GM19043 (cell line): ENCODE data around the gene AKAP10.
"Not testable (repeated sequence)": the region's sequence is repeated elsewhere in the genome, so short reads cannot be mapped to it uniquely, and the experiment has no call there.

Source experiments
- ATAC-seq: cut with Tn5 transposase; IDR thresholded peaks from one replicate; pipeline ENCODE4 v1.9.1; 2021; ENCODE audit warnings: low read depth; ENCODE audit not compliant: unreplicated experiment

Gene AKAP10

GRCh38 chr17:19874256-19874655 is 103.4 kb downstream of the AKAP10 start:
- ATAC-seq: no peak

DNA sequence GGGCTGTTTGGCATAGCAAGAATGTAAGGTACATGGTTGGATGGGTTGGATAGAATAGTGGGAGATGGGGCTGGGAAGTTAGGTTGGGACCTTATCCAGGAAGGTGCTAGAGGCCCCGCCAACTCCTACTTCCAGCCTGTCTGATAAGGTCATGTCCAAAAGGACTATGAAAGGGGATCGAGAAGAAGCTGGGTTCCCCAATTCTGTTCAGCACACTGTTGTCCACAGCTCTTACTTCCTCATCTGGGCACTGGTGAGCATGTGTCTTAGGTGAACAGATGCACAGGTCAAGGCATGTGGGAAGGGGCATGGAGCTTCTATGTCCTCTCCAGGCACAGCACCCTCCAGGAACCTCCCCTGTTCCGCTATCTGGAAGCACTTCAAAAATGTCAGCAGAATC is 104.3 kb downstream of the AKAP10 start:
- ATAC-seq: no peak

DNA sequence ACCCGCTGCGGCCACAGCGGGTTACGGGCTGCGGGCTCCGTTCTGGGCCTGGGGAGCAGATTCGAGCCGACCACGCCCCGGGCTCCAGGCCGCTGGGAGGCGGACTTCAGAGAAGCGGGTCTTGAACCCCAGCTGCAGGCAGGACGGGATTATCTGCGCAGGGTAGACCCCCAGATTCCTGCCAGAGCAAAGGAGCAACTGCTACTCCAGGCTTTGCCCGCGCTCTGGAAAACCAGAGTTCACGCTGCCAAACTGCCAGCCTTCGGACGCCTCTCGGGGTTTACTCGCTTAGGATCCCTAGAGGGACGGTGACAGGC is 109.6 kb downstream of the AKAP10 start:
- no peak for ATAC-seq

DNA sequence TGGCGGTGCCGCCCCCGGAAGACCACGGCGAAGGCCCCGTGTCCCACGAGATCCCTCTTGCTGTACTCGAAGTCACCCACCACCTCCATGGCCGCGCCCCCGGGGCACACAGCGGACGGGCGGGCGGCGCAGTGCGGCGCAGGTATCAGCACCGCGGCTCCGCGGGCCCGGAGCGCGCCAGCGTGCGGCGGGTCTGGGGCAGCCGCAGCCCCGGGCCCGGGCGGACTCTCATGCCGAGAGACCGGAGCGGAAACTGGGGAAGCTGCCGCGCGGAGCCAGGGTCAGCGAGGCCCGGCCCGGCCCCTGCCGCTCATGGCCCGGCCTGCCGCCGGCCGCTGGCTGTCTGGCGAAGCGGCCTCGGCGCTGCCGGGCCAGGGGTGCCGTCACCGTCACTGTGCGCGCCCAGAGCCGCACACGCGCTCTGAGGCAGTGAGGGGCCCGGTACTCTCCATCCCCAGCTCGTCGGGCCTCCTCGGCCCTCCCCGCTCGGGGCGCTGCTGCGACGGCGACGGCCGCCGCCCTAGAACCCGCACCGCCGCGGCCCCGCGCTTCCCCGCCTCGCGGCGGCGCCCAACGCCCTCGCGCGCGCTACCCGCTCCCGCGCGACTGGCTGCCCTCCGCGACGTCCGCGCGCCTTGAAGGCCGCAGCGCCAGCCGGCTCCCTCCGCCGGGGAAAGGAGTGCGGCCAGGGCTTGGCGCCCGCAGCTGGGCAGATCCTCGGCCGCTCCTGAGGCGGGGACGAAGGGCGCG is 110.1 kb downstream of the AKAP10 start, which contains the start of gene ULK2:
ULK2 (minus strand) TSS at position 608 of the 750 bp plus-strand sequence; CDS start at position 89, 519 bp downstream.
- no peak for ATAC-seq

DNA sequence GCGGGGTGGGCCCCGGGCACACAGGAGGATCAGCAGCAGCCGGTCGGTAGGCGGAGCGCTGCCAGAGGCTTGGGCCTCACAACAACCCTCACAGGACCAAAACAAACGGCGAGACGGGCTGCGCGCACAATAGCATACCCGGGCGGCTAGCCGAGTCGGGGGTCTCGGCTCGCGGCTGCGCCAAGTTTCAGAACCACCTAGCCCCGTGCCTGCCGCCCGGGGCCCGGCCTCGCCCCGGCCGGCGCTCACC is 110.6 kb downstream of the AKAP10 start:
- ATAC-seq: no peak

GRCh38 chr17:19865021-19865420 is 112.6 kb downstream of the AKAP10 start:
- no peak for ATAC-seq

GRCh38 chr17:19860647-19861177 is 116.9 kb downstream of the AKAP10 start:
- not testable (repeated sequence) for ATAC-seq

DNA sequence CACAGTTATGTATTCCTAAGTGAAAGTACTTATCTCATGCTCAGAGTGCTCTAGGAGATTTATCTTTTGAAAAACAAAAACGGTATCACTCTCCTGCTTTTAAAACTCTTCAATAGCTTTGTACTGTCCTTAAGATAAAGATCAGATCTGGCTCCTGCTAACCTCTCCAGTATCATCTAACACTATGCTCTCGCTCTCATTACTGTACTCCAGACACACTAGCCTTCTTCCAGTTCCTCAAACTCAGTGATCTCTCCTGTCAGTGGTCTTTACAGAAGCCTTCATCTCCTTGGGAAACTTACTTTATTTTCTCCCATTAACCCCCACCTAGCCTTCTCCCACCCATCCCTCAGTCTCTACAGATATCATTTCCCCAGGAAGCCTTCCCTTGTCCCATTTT is 120.0 kb downstream of the AKAP10 start:
- ATAC-seq: no peak
